HepG2 (cell line): ENCODE results near the gene INHBE. TPM values are rescaled to one million over a fixed set of nuclear protein-coding genes. Genes with fewer than 3 reads are reported as not detected.

Source experiments
- FOXC1 ChIP-seq: sonication (generic); formaldehyde crosslinking; IDR thresholded peaks from 2 replicates; pipeline ENCODE4 v1.8.0; 2022; ENCODE audit warnings: mild to moderate bottlenecking, missing genetic modification reagents, borderline replicate concordance
- KDM5A ChIP-seq: fragments of 200-600 bp; sonication (generic); IDR thresholded peaks from 2 replicates; pipeline ENCODE4 v1.7.0; 2018; ENCODE audit warnings: antibody characterized with exemption, mild to moderate bottlenecking, low read length, borderline replicate concordance
- MBD4 ChIP-seq: IDR thresholded peaks from 2 replicates; pipeline ENCODE4 v1.6.1; 2012; ENCODE audit warnings: low read length, inconsistent platforms, borderline replicate concordance
- NFYB ChIP-seq: sonication (generic); formaldehyde crosslinking; IDR thresholded peaks from 2 replicates; pipeline ENCODE4 v1.4.0; 2020; ENCODE audit warnings: missing genetic modification reagents
- NRL ChIP-seq: sonication (generic); formaldehyde crosslinking; IDR thresholded peaks from 2 replicates; pipeline ENCODE4 v1.5.0; 2020; ENCODE audit warnings: missing genetic modification reagents, mild to moderate bottlenecking, moderate library complexity, borderline replicate concordance
- RFX3 ChIP-seq: IDR thresholded peaks from 2 replicates; pipeline ENCODE4 v1.6.1; 2016; ENCODE audit warnings: missing biosample characterization, missing genetic modification reagents
- SAP130 ChIP-seq: IDR thresholded peaks from 2 replicates; pipeline ENCODE4 v1.6.1; 2016; ENCODE audit warnings: low read depth
- SOX6 ChIP-seq, 2 experiments: fragments of 450-650 bp in 1 of 2; sonication (generic) in 1 of 2; formaldehyde crosslinking in 1 of 2; IDR thresholded peaks; 2 replicates each; pipeline versions ENCODE4 v1.4.0 to v1.6.1; 2017 to 2020; ENCODE audit warnings: antibody characterized with exemption in 1 of 2, mild to moderate bottlenecking in 1 of 2, missing genetic modification reagents in 1 of 2
- ZNF333 ChIP-seq: sonication (generic); formaldehyde crosslinking; IDR thresholded peaks from 2 replicates; pipeline ENCODE4 v1.4.0; 2020; ENCODE audit warnings: mild to moderate bottlenecking, missing genetic modification reagents, borderline replicate concordance
- ZNF337 ChIP-seq: sonication (generic); formaldehyde crosslinking; IDR thresholded peaks from 2 replicates; pipeline ENCODE4 v1.5.1; 2020; ENCODE audit warnings: missing genetic modification reagents, low read depth, mild to moderate bottlenecking, borderline replicate concordance
- ZNF549 ChIP-seq: sonication (generic); formaldehyde crosslinking; IDR thresholded peaks from 2 replicates; pipeline ENCODE4 v1.5.0; 2020; ENCODE audit warnings: missing genetic modification reagents
- ZNF713 ChIP-seq: sonication (generic); formaldehyde crosslinking; IDR thresholded peaks from 2 replicates; pipeline ENCODE4 v1.4.0; 2020; ENCODE audit warnings: mild to moderate bottlenecking, missing genetic modification reagents
- polyA plus RNA-seq, 8 experiments: library from polyadenylated mRNA; depleted of rRNA in 3 of 8; stranded (reverse) in 7 of 8; unstranded in 1 of 8; fragments of >200 nt; fragmentation: Illumina TruSeq in 4 of 8; extraction: Trizol in 4 of 8; gene quantifications; 2 replicates each; pipeline versions ENCODE4 v1.2.1 to v1.2.3, GENCODE V29; 2011 to 2016; ENCODE audit warnings: low read depth in 4 of 8, missing spikeins in 1 of 8, mixed read lengths in 1 of 8; ENCODE audit not compliant: insufficient read depth in 1 of 8
- total RNA-seq, 5 experiments: library from RNA; depleted of rRNA; stranded (reverse); fragments of >200 nt; fragmentation: Illumina TruSeq; extraction: Trizol; gene quantifications; 2 replicates each; pipeline ENCODE4 v1.2.3, GENCODE V29; 2016; ENCODE audit warnings: low read depth in 1 of 5
- TF ChIP-seq, protein P1 (sequence below): sonication (generic); formaldehyde crosslinking; IDR thresholded peaks from 2 replicates; pipeline ENCODE4 v1.8.0; 2022; ENCODE audit warnings: mild to moderate bottlenecking, missing genetic modification reagents; ENCODE audit not compliant: insufficient replicate concordance
- TF ChIP-seq, protein P2 (sequence below): sonication (generic); formaldehyde crosslinking; IDR thresholded peaks from 2 replicates; pipeline ENCODE4 v1.4.0; 2020; ENCODE audit warnings: low read depth, mild to moderate bottlenecking, missing genetic modification reagents
- TF ChIP-seq, protein P3 (sequence below): IDR thresholded peaks from 2 replicates; pipeline ENCODE4 v1.6.1; 2016; ENCODE audit warnings: missing compliant biosample characterization, missing genetic modification reagents, borderline replicate concordance
- TF ChIP-seq, protein P4 (sequence below): sonication (generic); formaldehyde crosslinking; IDR thresholded peaks from 2 replicates; pipeline ENCODE4 v1.8.1; 2023; ENCODE audit warnings: missing genetic modification reagents, mild to moderate bottlenecking, borderline replicate concordance
- TF ChIP-seq, protein P5 (sequence below): sonication (generic); formaldehyde crosslinking; IDR thresholded peaks from 2 replicates; pipeline ENCODE4 v1.5.1; 2020; ENCODE audit warnings: mild to moderate bottlenecking, missing genetic modification reagents, borderline replicate concordance
- TF ChIP-seq, protein P6 (sequence below): sonication (generic); formaldehyde crosslinking; IDR thresholded peaks from 2 replicates; pipeline ENCODE4 v1.8.0; 2022; ENCODE audit warnings: low read depth, missing genetic modification reagents
- TF ChIP-seq, protein P7 (sequence below): sonication (generic); formaldehyde crosslinking; IDR thresholded peaks from 2 replicates; pipeline ENCODE4 v1.8.1; 2023; ENCODE audit warnings: mild to moderate bottlenecking, missing genetic modification reagents, borderline replicate concordance
- TF ChIP-seq, protein P8 (sequence below): sonication (generic); formaldehyde crosslinking; IDR thresholded peaks from 2 replicates; pipeline ENCODE4 v1.4.0; 2020; ENCODE audit warnings: missing genetic modification reagents

Gene INHBE
- total and polyA plus RNA-seq, 2 of the 13 experiments (the other 11 are each of a cell fraction or from before 2014, with no cell fraction given): 17.0 to 32.0 TPM

DNA sequence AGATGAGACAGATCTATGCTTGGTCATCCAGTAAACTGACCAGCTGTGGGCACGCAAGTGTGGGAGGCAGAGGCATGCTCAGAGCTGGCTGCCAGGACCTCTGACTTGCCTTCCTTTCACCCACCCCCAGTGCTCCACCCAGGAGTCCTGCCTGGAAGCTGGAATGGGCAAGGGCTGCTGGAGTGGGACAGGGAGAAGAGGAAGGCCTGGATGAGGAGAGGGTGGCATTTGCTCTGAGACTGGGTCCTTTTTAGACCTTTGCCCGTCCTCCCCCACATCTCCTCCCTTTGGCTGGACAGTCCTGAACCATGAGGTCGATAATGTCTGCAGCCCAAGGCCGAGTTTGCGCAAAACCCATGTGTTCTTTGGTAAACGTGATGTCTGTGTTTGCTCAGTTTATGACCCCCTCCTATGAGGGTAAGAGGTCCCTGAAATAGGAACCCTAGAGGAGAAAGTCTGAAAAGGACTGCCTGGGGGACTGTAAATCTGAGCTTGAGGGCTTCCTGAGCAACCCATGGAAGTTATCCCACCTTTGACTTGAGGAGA is 3.8 kb upstream of the INHBE start (continued):
- TF ChIP-seq, protein P1, sequence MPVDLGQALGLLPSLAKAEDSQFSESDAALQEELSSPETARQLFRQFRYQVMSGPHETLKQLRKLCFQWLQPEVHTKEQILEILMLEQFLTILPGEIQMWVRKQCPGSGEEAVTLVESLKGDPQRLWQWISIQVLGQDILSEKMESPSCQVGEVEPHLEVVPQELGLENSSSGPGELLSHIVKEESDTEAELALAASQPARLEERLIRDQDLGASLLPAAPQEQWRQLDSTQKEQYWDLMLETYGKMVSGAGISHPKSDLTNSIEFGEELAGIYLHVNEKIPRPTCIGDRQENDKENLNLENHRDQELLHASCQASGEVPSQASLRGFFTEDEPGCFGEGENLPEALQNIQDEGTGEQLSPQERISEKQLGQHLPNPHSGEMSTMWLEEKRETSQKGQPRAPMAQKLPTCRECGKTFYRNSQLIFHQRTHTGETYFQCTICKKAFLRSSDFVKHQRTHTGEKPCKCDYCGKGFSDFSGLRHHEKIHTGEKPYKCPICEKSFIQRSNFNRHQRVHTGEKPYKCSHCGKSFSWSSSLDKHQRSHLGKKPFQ (CRISPR knock-in tag): peak; percentile 42
- TF ChIP-seq, protein P2, sequence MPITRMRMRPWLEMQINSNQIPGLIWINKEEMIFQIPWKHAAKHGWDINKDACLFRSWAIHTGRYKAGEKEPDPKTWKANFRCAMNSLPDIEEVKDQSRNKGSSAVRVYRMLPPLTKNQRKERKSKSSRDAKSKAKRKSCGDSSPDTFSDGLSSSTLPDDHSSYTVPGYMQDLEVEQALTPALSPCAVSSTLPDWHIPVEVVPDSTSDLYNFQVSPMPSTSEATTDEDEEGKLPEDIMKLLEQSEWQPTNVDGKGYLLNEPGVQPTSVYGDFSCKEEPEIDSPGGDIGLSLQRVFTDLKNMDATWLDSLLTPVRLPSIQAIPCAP (CRISPR knock-in tag): no peak
- no peak for TF ChIP-seq KDM5A
- TF ChIP-seq SOX6 (IDR thresholded peaks at IDR 0.05): no peak
- TF ChIP-seq SOX6 (CRISPR knock-in tag; IDR thresholded peaks at IDR 0.05): peak; percentile 93
- TF ChIP-seq, protein P3, sequence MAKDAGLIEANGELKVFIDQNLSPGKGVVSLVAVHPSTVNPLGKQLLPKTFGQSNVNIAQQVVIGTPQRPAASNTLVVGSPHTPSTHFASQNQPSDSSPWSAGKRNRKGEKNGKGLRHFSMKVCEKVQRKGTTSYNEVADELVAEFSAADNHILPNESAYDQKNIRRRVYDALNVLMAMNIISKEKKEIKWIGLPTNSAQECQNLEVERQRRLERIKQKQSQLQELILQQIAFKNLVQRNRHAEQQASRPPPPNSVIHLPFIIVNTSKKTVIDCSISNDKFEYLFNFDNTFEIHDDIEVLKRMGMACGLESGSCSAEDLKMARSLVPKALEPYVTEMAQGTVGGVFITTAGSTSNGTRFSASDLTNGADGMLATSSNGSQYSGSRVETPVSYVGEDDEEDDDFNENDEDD (CRISPR knock-in tag): peak; percentile 80
- no peak for TF ChIP-seq ZNF549 (CRISPR knock-in tag)
- peak; percentile 69; the same call in 1 of the 2 replicates for TF ChIP-seq ZNF337 (CRISPR knock-in tag)
- no peak for TF ChIP-seq MBD4
- TF ChIP-seq, protein P4, sequence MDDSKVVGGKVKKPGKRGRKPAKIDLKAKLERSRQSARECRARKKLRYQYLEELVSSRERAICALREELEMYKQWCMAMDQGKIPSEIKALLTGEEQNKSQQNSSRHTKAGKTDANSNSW (CRISPR knock-in tag): no peak
- no peak for TF ChIP-seq ZNF713 (CRISPR knock-in tag)
- peak; percentile 68; the same call in 1 of the 2 replicates for TF ChIP-seq FOXC1
- no peak for TF ChIP-seq ZNF333 (CRISPR knock-in tag)
- TF ChIP-seq, protein P5, sequence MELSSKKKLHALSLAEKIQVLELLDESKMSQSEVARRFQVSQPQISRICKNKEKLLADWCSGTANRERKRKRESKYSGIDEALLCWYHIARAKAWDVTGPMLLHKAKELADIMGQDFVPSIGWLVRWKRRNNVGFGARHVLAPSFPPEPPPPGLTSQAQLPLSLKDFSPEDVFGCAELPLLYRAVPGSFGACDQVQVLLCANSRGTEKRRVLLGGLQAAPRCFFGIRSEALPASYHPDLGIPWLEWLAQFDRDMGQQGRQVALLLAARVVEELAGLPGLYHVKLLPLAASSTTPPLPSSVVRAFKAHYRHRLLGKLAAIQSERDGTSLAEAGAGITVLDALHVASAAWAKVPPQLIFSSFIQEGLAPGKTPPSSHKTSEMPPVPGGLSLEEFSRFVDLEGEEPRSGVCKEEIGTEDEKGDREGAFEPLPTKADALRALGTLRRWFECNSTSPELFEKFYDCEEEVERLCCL (CRISPR knock-in tag): no peak
- TF ChIP-seq RFX3: no peak
- TF ChIP-seq, protein P6, sequence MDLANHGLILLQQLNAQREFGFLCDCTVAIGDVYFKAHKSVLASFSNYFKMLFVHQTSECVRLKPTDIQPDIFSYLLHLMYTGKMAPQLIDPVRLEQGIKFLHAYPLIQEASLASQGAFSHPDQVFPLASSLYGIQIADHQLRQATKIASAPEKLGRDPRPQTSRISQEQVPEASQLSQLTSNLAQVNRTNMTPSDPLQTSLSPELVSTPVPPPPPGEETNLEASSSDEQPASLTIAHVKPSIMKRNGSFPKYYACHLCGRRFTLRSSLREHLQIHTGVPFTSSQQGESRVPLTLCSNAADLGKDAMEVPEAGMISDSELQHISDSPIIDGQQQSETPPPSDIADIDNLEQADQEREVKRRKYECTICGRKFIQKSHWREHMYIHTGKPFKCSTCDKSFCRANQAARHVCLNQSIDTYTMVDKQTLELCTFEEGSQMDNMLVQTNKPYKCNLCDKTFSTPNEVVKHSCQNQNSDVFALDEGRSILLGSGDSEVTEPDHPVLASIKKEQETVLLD (CRISPR knock-in tag): no peak
- TF ChIP-seq, protein P7, sequence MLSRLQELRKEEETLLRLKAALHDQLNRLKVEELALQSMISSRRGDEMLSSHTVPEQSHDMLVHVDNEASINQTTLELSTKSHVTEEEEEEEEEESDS (CRISPR knock-in tag): 0 out of 2 replicates have a peak, but pooled peaks have one; percentile 58
- TF ChIP-seq, protein P8, sequence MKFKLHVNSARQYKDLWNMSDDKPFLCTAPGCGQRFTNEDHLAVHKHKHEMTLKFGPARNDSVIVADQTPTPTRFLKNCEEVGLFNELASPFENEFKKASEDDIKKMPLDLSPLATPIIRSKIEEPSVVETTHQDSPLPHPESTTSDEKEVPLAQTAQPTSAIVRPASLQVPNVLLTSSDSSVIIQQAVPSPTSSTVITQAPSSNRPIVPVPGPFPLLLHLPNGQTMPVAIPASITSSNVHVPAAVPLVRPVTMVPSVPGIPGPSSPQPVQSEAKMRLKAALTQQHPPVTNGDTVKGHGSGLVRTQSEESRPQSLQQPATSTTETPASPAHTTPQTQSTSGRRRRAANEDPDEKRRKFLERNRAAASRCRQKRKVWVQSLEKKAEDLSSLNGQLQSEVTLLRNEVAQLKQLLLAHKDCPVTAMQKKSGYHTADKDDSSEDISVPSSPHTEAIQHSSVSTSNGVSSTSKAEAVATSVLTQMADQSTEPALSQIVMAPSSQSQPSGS (CRISPR knock-in tag): peak; percentile 96
- TF ChIP-seq NRL: peak; percentile 52; the same call in 1 of the 2 replicates
- peak; percentile 96 for TF ChIP-seq SAP130
- peak; percentile 42; the same call in 1 of the 2 replicates for TF ChIP-seq NFYB (CRISPR knock-in tag)
